GM12872 (cell line): Measurements from ENCODE around the gene CALR.

Experiments used
- TF ChIP-seq, protein P1 (sequence below): IDR thresholded peaks from 3 replicates; pipeline ENCODE4 v1.5.1; 2011; ENCODE audit warnings: low read depth, mild to moderate bottlenecking, low read length, moderate library complexity; ENCODE audit not compliant: insufficient read depth

The CALR gene

DNA sequence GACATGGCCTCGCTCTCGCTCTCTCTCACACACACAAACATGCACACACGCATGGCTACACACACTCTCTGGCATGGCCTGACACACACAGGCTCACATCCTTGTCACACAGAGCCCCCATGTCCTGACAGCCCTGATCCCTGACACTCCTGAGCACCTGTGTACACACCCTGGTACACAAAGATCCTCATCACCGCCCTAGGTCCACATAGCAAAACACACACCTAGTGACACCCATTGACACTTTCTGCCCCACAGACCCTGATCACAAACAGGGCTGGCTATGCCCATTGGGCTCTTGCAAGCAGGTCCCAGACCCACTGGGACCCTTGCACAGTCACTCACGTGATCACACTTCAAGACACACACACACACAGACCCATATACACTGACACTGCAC lies 52.9 kb downstream of the CALR start:
- TF ChIP-seq, protein P1, sequence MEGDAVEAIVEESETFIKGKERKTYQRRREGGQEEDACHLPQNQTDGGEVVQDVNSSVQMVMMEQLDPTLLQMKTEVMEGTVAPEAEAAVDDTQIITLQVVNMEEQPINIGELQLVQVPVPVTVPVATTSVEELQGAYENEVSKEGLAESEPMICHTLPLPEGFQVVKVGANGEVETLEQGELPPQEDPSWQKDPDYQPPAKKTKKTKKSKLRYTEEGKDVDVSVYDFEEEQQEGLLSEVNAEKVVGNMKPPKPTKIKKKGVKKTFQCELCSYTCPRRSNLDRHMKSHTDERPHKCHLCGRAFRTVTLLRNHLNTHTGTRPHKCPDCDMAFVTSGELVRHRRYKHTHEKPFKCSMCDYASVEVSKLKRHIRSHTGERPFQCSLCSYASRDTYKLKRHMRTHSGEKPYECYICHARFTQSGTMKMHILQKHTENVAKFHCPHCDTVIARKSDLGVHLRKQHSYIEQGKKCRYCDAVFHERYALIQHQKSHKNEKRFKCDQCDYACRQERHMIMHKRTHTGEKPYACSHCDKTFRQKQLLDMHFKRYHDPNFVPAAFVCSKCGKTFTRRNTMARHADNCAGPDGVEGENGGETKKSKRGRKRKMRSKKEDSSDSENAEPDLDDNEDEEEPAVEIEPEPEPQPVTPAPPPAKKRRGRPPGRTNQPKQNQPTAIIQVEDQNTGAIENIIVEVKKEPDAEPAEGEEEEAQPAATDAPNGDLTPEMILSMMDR: no peak

DNA sequence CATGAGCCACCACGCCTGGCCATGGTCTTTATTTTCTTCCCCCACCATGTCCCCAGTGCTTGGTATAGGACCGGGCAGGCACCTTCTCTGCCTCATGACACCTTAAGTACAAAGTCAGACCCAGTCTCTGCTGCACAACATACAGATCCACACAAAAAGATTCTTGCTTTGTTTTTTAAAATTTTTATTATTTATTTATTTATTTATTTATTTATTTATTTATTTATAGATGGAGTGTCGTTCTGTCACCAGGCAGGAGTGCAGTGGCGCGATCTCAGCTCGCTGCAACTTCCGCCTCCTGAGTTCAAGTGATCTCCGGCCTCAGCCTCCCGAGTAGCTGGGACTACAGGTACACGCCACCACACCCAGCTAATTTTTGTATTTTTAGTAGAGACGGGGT lies 54.3 kb downstream of the CALR start:
- TF ChIP-seq, protein P1: no peak

GRCh38 chr19:12993562-12993961 lies 55.2 kb downstream of the CALR start:
- TF ChIP-seq, protein P1: no peak
